Measurements from ENCODE around the gene YAF2. TPM values are rescaled to one million over a fixed set of nuclear protein-coding genes. Genes with fewer than 3 reads are reported as not detected.
"Not testable (repeated sequence)": the region's sequence is repeated elsewhere in the genome, so short reads cannot be mapped to it uniquely, and the experiment has no call there.

YAF2 gene
- total and polyA plus RNA-seq, 2 experiments from 2014 or later = 1.0 TPM

GRCh38 chr12:42192258-42192657 lies 45.8 kb downstream of the YAF2 start (continued):
- TF ChIP-seq STAT1 (IDR thresholded peaks at IDR 0.05; ENCODE audit: unreplicated experiment) (no peak), EZH2 (IDR thresholded peaks at IDR 0.05; ENCODE audit: low read depth, unreplicated experiment) (no peak), JUNB (IDR thresholded peaks at IDR 0.05; ENCODE audit: unreplicated experiment) (no peak), ZNF462 (CRISPR knock-in tag; IDR thresholded peaks at IDR 0.05) (no peak)

- no peak for DNase-seq (ENCODE audit: low spot score)
Measured at GRCh38 chr12:42190376-42190775, 47.7 kb downstream of the YAF2 start.

GRCh38 chr12:42188275-42188674 lies 49.8 kb downstream of the YAF2 start:
- not testable (repeated sequence) for H3K36me3 ChIP-seq (ENCODE audit: insufficient read depth); H3K36me3 Mint-ChIP-seq (ENCODE audit: low read depth); ATAC-seq; H3K9me3 Mint-ChIP-seq; H3K4me1 Mint-ChIP-seq; H3K4me3 Mint-ChIP-seq; H3K27me3 ChIP-seq (ENCODE audit: insufficient read depth); H4K20me1 ChIP-seq (replicated peaks; ENCODE audit: insufficient read depth); H3K79me2 ChIP-seq (replicated peaks; ENCODE audit: insufficient read depth); H3K27me3 Mint-ChIP-seq (ENCODE audit: insufficient read depth, low read depth, poor library complexity); H3K4me3 ChIP-seq; H3F3A ChIP-seq (replicated peaks; ENCODE audit: low read depth); H3K9me2 ChIP-seq (ENCODE audit: insufficient read depth); H3K4me2 ChIP-seq; H3K27ac Mint-ChIP-seq; DNase-seq (ENCODE audit: low spot score); H3K27ac ChIP-seq (ENCODE audit: low read depth); H3K4me1 ChIP-seq (ENCODE audit: insufficient read depth); H2AFZ ChIP-seq

More at GRCh38 chr12:42190376-42190775, 47.7 kb downstream of the YAF2 start:
- no peak overlapping the region for H3K27ac ChIP-seq (ENCODE audit: low read depth)
- H3K79me2 ChIP-seq (replicated peaks; ENCODE audit: insufficient read depth) = no peaks in the 10 kb centered on the region
- H3K36me3 ChIP-seq (ENCODE audit: insufficient read depth) = no peaks in the 10 kb centered on the region
- no peaks in the 10 kb centered on the region for H3K4me1 Mint-ChIP-seq
- H3K9me2 ChIP-seq (ENCODE audit: insufficient read depth) = no peaks in the 10 kb centered on the region
- no peaks in the 10 kb centered on the region for H3K36me3 Mint-ChIP-seq (ENCODE audit: low read depth)
- H3K27me3 ChIP-seq (ENCODE audit: insufficient read depth) = no peaks in the 10 kb centered on the region
- H3F3A ChIP-seq (replicated peaks; ENCODE audit: low read depth) = no peaks in the 10 kb centered on the region
- TF ChIP-seq NANOG (IDR thresholded peaks at IDR 0.05; ENCODE audit: borderline replicate concordance) = no peak
- no peak for TF ChIP-seq STAT1 (IDR thresholded peaks at IDR 0.05; ENCODE audit: unreplicated experiment)
- TF ChIP-seq EZH2phosphoT487 (IDR thresholded peaks at IDR 0.05; ENCODE audit: unreplicated experiment) = no peak
- no peak for TF ChIP-seq POLR2AphosphoS5 (IDR thresholded peaks at IDR 0.05; ENCODE audit: low read depth)
- no peak for TF ChIP-seq REST (IDR thresholded peaks at IDR 0.05; ENCODE audit: unreplicated experiment)
- H3K4me3 ChIP-seq = no peak overlapping the region
- no peak overlapping the region for H3K4me2 ChIP-seq
- no peak overlapping the region for H3K4me3 Mint-ChIP-seq
- no peak overlapping the region for H3K27ac Mint-ChIP-seq
- H3K4me1 ChIP-seq (ENCODE audit: insufficient read depth) = no peaks in the 10 kb centered on the region
- H3K9me3 Mint-ChIP-seq = no peaks in the 10 kb centered on the region
- no peak overlapping the region for H2AFZ ChIP-seq
- no peak for ATAC-seq
- H3K27me3 Mint-ChIP-seq (ENCODE audit: insufficient read depth, low read depth, poor library complexity) = no peaks in the 10 kb centered on the region
- H4K20me1 ChIP-seq (replicated peaks; ENCODE audit: insufficient read depth) = no peaks in the 10 kb centered on the region
